ENCODE measurements around the gene ZNF541.
"Not testable (repeated sequence)": the region's sequence is repeated elsewhere in the genome, so short reads cannot be mapped to it uniquely, and the experiment has no call there.

The ZNF541 gene

DNA sequence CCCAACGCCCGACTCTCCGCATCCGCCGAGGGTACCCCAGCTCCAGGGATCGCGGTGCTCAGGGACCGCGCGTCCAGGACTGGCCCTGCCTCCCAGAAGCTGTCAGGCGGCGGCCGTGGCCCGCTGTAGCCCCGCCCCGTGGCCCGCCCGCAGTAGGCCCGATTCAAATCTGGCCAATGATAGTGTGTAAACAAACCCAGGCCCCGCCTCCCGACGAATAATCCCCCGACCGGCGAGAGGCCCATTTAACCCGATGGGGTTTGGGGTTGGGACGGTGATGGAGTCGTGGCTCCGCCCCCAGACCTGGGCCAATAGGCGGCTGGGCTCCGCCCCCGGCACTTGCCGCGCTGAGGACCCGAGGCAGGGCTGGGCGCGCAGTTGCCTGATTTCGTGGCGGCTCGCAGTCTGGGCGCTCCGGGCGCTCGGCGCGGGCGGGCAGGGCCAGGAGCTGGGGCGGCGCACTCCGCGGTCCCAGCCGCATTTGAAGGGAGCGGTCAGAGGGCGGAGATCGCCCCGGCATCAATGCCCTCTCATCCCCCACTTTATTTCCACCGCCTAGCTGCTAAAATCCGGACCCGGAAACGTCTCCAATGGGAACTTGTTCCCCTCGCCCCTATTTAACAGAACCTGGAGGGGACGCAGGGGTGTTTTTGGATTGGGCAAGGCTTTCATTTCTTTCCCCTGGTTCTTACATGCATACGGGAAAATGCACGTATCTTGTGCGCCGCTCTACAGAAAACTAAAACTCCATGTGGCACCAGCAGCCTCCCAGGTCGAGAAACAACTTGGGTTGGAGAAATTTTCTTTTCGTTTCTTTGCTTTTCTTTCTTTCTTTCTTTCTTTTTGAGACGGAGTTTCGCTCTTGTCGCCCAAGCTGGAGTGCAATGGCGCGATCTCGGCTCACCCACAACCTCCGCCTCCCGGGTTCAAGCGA, 27.6 kb upstream of the ZNF541 start:
- DNase-seq, result peak; percentile 99

DNA sequence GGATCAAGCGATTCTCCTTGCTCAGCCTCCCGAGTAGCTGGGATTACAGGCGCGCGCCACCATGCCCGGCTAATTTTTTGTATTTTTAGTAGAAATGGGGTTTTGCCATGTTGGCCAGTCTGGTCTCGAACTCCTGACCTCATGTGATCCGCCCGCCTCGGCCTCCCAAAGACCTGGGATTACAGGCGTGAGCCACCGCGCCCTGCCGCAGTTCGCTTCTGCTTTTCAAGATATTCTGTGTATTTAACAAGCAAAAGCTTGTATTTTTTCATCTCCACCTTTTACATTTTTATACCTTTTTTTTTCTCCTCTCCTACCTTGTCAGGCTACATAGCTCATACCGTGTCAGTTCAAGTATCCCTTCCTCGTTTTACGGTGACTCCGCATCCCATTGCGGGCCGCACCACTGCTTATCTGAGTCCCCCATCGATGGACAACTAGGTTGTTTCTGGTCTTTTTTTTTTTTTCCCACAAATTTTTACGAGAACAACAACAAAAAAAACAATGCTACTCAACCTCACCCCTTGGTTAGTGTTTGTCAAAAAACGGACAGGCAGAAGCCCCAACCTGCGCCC, 26.8 kb upstream of the ZNF541 start:
- not testable (repeated sequence) for DNase-seq

DNA sequence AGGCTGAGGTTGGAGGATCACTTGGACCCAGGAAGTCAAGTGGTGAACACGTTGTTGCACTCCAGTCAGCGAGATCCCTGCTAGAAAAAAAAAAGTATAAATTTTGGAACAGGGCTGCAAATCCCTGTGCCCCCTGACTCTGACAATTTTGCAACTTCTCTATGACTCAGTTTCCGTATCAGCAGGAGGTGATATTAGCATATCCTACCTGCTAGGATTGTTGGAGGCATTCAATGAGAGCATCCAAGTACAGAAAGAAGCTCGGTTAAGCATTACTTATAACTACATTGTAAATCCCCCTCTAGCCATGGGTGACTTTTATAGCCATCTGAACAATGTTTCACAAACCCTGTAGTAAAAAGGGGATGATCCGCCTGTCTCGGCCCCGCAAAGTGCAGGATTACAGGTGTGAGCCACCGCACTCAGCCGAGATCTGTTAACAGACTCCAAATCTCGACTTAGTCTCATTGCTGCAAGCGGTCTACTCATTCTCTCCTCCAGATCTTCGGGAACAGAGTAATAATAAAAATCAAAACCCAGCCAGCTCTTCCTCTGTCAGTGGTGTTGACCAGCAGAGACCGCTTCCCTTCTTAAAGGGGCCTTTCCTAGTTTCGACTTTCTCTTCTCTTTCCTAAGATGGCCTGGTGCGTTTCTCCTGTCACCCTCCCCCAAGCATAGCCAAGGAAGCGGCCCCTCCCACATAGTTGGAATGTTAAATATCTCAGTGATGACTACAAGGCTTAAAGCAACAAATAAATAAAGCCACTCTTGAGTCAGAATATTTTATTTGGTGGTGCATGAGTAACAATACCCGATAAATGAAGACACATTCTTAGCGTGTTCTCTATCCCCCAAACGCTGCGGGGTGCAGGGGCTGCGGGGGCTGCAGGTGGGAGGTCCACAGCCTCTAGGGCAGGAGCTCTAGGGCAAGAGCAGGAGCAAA, 25.7 kb upstream of the ZNF541 start:
- DNase-seq, result no peak

DNA sequence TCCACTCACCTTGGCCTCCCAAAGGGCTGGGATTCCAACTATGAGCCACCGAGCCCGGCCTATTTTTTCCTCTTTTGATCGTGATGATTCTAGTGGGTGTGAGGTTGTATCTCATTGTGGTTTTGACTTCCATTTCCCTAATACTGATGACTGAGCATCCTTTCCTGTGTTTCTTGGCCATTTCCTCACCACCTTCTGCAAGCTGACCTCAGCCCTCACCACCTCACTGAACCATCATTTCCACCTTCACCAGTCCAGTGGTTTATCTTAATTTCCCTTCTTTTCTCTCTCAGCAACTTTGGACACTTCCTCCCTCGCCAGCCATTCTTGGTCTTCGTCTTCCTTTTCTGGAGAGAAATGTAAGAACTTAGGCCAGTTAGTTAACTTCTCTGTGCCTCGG, 23.0 kb upstream of the ZNF541 start:
- no peak for DNase-seq

DNA sequence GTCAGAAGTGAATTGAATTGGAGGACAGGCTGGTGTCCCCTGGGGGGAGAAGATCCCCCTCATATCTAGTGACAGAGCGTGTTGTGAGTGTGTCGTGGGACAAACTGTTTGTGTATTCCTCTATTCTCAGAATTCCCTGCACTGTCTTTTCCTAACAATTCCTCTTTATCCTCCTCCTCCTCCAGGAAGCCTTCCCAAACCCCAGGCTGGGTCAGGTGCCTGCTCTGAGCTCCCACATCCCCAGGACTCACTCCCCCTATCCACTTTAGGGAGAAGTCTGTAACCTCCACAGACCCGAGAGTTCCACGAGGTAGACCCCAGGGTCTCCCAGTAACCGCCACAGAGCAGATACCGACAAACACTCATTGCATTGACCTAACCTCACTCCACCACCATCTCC, 20.9 kb upstream of the ZNF541 start:
- DNase-seq, result no peak

DNA sequence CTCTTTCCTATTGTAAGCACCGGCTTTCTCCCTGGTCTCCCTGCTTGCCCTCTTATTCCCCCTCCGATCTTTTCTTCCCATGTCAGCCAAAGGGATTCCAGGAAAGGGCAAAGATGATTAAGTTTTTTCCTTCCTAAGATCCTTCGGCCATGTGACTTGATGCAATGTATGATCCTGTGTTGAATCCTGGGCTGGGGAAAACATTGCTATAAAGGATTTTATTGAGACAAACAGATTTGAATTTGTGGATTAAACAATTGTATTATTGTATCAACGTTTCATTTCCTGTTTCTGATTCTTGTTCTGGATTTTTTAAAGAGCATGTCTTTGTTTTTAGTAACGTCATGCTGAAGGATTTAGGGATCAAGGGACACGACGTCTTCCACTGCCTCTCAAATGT, 16.9 kb upstream of the ZNF541 start:
- no peak for DNase-seq

DNA sequence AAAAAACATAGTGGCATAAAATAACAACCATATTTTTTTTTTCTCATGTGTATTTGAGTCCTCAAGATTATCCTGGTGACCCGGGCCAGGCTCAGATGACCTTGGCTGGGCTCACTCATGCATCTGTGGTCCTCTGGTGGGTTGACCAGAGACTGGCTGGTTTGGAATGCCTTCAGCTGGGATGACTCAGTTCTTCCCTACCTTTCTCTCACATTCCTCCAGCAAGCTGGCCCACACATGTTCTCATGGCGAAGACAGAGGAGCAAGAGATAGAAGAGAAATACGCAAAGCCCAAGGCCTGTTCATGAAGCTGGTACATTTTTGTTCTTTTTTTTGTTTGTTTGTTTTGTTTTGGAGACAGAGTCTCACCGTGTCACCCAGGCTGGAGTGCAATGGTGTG, 14.3 kb upstream of the ZNF541 start:
- DNase-seq, result no peak

DNA sequence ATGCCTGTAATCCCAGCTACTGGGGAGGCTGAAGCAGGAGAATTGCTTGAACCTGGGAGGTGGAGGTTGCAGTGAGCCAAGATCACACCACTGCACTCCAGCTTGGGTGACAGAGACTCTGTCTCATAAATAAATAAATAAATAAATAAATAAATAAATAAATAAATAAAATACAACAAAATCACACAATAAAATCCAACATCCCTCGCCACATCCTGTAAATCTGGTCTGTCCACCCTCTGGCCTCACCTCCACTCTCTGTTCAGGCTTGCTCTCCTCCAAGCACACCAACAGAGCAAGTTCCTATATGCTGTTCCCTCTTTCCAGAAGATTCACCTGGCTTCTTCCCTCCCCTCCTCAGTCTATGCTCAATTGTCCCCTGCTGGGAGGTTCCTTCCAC, 10.2 kb upstream of the ZNF541 start:
- DNase-seq, result not testable (repeated sequence)

DNA sequence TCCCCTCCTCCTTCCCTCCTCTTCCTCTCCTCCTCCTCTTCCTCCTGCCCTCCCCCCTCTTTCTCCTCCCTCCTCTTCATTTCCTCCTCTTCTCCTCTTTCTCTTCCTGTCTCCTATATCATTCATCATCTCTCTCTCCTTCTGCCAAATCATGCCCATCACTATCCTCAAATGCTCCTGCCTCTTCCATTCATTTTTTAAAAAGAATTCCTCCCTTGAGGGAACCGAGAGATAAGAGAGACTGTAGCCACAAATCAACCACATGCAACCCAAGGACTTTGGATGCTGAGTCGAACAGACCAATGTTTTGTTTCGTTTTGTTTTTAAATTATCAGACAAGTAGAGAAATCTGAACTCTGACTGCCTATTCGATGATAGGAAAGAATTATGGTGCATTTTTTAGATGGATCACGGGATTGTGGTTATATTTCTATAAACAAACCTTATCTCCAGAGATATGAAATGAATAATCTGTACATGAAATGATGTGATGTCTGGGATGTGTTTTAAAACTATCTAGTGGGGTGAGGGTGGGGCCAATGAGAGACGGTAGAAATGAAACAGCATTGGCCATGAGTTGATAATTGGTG, 9.5 kb upstream of the ZNF541 start:
- DNase-seq, result no peak

DNA sequence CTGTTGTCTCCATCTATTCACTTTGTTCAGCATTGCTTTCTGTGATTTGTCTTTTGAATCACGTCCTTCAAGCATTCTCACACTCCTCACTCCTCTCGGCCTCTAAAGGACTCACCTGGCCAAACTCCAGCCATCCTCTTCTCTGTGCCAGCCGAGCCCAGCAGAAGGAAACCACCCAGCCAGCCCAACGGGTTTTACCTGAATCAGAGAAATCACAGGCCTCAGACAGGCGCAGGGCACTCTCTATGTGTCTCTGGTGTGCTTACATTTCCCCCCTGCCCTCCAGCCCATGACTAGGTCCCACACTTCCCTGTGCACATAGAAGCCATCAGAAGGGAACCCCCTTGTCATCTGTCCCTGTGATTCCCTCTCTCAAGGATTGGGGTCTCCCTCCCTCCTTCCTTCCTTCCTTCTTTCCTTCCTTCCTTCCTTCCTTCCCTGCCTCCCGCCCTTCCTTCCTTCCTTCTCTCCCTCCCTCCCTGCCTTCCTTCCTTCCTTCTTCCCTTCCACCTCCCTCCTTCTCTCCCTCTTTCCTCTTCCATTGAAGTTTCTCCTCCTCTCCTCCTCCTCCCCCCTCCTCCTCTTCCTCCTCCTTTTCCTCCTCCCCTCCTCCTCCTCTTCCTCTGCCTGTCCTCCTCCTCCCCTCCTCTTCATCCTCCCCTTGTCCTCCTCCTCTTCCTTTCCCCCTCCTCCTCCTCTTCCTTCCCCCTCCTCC, 8.8 kb upstream of the ZNF541 start:
- no peak for DNase-seq

DNA sequence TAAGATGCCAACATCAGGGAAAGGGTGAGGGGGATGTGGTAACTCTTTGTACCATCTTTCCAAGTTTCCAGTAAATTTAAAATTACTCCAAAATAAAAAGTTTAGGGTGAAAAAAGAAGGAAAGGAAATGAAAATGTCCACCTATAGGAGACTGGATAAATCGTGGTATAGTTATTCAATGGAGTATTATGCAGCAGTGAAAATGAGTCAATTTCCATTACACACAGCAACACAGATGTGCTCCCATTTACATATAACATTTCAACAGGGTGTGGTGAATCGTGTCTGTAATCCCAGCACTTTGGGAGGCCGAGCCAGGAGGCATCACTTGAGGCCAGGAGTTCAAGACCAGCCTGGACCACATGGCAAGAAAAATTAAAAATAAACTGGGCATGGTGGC, 7.4 kb upstream of the ZNF541 start:
- DNase-seq, result no peak

DNA sequence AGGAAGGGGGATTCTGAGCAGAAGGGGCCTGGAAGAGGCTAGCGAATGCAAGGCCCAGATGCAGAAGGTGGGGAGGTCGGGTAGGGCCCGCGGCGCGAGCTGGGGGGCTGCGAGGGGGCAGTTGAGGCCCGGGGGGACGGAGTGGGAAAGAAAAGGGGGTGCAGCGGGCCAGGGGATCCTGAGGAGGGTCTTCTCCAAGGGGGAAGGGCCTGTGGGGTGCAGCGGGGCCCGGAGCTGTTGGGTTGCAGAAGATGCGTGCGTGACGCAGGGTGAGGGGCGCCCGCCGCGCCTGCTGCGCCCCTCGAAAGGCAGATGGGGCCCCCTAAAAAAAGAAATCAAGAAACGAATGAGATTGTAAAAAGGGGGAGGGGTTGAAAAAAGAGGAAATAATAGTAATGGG, 313 bp downstream of the ZNF541 start:
- DNase-seq, result no peak

DNA sequence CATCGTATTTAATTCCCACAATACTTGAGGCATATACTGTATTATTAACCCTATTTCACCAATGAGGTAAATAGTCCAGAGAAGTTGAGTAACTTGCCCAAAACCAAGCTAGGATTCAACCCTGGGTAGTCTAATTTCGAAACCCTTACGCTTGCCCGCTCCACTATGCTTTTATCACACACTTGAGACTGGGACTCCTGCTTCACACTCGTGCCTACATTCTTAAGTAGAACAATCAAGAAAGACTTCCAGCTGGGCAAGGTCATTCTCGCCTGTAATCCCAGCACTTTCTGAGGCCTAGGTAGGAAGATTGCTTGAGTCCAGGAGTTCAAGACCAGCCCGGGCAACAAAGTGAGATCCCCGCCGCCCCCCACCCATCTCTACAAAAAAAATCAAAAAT, 3.6 kb downstream of the ZNF541 start:
- DNase-seq, result no peak

DNA sequence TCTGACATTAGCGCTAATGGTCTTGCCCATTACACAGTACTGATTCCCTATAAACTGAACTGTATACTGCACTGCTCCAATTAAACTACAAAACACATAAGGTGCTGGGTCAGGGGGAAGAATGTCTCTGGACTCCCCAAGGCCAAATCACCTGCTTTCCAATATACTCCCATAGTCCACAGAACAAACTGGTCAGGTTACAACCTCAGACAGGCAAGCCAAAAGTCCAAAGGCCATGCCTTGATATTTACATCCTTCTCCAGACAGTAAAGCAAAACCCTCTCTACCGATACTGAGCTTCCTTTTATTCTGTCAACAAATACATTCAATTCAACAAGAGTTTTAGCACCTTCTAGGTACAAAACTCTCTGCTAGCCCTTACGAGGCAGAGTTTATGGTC, 8.9 kb downstream of the ZNF541 start:
- DNase-seq, result no peak

DNA sequence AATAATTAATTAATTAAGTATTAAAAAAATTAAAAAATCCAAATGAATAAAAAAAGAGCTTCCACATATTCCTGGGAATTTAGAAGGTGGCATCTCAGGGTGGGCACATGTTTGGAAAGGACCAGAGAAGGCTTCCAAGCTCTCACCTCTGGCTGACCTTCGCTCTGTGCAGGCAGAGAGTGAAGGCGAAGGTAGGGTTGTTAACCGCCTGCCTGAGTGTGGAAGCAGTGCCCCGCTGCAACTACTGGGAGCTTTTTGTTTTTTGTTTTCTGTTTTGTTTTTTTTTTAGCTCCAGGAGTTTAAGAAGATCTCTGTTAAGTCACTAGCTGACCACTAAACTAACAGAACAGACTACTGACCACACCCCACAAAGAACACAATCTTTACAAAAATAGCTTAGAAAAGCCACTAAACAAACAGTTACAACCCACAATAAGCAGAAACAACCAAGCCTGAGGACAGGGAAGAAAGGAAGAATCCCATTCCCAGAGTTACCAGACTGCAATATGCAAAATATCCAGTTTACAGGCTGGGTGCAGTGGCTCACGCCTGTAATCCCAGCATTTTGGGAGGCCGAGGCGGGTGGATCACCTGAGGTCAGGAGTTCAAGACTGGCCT, 11.4 kb downstream of the ZNF541 start:
- no peak for DNase-seq

DNA sequence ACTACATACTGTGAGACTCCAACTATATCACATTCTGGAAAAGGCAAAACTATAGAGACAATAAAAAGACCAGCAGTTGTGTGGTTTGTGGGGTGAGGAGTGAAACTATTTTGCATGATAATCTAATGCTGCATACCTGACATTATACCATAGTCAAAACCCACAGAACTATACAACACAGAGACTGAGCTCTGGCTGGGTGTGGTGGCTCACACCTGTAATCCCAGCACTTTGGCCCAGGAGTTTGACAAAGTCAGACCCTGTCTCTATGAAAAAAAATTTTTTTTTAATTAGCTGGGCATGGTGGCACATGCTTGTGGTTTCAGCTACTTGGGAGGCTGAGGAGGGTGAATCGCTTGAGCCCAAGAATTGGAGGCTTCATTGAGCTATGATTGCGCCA, 11.9 kb downstream of the ZNF541 start:
- no peak for DNase-seq

DNA sequence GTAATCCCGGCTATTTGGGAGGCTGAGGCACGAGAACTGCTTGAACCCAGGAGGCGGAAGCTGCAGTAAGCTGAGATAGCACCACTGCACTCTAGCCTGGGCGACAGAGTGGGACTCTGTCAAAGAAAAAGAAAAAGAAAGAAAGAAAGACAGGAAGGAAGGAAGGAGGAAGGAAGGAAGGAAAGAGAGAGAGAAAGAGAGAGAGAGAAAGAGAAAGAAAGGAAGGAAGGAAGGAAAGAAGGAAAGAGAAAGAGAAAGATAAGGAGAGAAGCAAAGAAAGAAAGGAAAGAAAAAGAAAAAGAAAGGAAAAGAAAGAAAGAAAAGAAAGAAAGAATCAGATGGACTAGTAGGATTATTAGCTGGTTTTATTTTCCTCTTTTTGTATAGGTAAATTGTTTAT, 22.8 kb downstream of the ZNF541 start:
- no peak for DNase-seq

DNA sequence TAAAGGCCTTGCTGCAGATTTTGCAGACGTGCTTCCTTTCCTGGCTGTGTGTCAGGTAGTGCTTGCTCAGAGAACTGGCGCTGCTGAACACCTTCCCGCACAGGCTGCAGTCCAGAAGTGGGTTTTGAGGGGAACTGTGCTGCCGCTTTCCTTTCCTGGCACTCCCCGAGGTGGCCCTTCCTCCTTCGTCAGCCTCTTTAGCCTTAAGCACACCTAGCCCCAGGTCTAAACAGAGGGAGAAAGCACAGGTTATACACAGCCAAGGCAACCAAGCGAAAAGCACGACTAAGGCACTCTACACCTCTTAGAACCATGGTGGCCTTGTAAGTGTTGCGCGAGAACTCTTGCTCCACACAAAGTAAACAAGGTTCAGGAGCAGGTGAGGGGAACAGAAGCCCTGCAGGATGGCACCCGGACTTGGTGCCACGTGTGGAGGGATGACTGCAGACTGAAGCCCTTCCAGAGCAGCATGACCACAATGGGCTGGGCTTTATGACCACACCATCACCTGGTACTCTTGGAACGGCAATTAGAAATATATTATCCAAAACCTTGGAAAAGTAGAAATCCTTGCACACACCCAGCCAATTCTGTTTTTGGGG, 23.6 kb downstream of the ZNF541 start:
- no peak for DNase-seq

DNA sequence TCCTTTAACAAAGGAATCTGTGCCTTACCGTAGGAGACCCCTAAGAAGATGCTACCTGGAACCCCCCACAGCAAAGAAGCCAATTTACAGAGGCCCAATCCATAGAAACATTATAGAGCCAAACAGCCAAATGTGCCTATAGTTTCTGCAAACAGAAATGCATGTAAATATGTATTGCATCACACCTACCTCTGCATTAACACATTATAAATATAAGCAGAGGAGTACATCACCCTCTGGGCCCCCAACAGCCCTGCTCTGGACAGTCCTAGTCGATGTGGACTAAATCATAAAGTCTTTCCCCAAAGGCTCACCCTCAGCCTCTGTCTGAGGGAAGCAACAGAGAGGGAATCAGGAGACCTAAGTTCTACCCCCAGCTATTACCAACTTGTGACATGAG, 25.7 kb downstream of the ZNF541 start:
- DNase-seq, result no peak

DNA sequence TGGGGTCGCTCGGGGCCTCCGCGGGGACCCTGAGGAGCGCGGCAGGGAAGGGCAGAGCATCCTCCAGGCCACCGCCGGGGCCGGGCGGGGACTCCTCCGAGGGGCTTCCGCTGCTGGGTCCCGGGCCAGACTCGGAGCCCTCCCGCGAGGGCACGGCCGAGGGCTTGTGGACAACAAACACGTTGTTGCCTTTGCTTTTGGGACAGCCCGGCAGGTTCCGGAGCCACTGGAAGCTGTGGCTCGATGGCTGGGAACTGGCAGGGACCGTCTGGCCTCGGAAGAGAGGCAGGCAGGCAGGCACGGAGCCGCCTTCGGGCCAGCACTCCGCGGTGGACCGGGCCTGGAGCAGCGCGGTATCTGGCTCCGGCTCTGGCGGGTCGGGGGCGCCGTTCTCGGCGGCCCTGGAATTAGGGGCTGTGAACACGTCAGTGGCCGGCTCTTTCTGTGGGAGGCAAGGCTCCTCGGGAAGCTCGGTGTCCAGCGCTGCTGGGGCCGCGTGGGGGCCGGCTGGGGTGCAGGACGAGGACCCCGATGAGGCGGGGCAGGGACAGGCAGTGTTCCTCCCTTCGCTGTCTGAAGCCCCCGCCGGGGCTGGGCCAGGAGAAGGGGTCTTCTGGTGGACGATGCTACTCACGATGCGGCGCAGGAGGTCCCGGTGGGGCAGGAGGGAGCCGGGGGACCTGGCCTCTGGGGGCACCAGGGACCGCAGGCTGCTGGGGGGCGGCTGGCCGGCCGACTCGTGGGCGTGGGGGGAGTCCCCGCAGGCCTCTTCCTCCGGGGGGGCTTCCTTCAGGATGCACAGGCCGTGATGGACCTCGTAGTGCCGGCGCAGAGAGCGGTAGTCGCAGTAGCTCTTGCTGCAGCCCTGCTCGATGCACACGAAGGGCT, 27.6 kb downstream of the ZNF541 start:
- DNase-seq, result no peak

DNA sequence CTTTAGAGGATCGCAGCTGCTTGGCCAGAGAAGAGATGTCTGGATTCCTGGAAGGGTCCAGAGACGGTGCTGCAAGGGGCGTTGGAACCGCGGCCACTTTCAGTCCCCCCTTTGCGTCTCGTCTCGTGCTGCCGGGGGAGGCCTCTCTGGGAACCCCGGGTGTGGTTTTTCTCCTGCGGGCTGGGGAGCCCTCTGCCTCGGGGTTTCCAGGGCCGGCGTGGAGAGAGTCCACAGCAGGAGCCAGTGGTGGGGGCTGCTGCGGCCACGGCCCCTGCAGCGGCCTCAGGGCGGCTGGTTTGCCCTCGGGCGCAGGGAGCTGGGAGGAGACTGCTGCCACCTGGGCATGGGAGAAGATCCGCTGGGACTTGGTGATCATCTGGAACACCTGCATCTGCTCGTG, 28.5 kb downstream of the ZNF541 start:
- DNase-seq, result no peak

All from stimulated activated naive CD4-positive, alpha-beta T cell treated with Interleukin-2 at 50 U/mL for 16 hours (primary cell).